ENCODE data around the gene TM4SF18. TPM values are rescaled to one million over a fixed set of nuclear protein-coding genes. Genes with fewer than 3 reads are reported as not detected.
A peak's percentile ranks its signal among the peaks of the same experiment; 100 is the strongest.

TM4SF18 gene
- total RNA-seq, 3 donors from 2014 or later: 7.2 to 43.8 (median 25.9) TPM

- peak overlapping the region; percentile 36 to 60 (median 59) for H3K4me3 ChIP-seq
- H3K4me1 ChIP-seq: peaks cover 0 to 12% of the 10 kb centered on the region in 2 donors
- H3K9me3 ChIP-seq: no peaks in the 10 kb centered on the region
- H3K27ac ChIP-seq: peak overlapping the region; percentile 85 to 96
- intact Hi-C loops (cut with DNase I; ENCODE audit: low total_unique reads): loop anchor here (10.0 kb wide), 1 partner anchor 100 kb away; the partner anchor contains the start of gene TM4SF4
- no peak for DNase-seq (ENCODE audit: low spot score in 2 of 2)
- H3K36me3 ChIP-seq: no peaks in the 10 kb centered on the region
- H3K27me3 ChIP-seq: no peaks in the 10 kb centered on the region
- TF ChIP-seq CTCF (IDR thresholded peaks at IDR 0.05): no peak
- no peak for TF ChIP-seq POLR2A (IDR thresholded peaks at IDR 0.05)
- no peak for TF ChIP-seq POLR2AphosphoS5 (IDR thresholded peaks at IDR 0.05)
These were observed 41.5 kb upstream of the TM4SF18 start for GRCh38 chr3:149374793-149375500.

GRCh38 chr3:149374391-149374790, 41.0 kb upstream of the TM4SF18 start:
- TF ChIP-seq POLR2AphosphoS5 (IDR thresholded peaks at IDR 0.05) (no peak), CTCF (IDR thresholded peaks at IDR 0.05) (no peak), POLR2A (IDR thresholded peaks at IDR 0.05) (no peak)
- H3K27me3 ChIP-seq: no peaks in the 10 kb centered on the region
- H3K36me3 ChIP-seq: no peaks in the 10 kb centered on the region
- no peaks in the 10 kb centered on the region for H3K9me3 ChIP-seq
- no peak for DNase-seq (ENCODE audit: low spot score in 2 of 2)
- peak overlapping the region; percentile 85 to 96 for H3K27ac ChIP-seq
- intact Hi-C loops (cut with DNase I; ENCODE audit: low total_unique reads): loop anchor here (10.0 kb wide), 1 partner anchor 100 kb away; the partner anchor contains the start of gene TM4SF4
- H3K4me3 ChIP-seq: no peak overlapping the region
- H3K4me1 ChIP-seq: peaks cover 0 to 12% of the 10 kb centered on the region in 2 donors

- Histone ChIP-seq H3K9me3 (no peaks in the 10 kb centered on the region), H3K27ac (peak overlapping the region; percentile 76 to 96), H3K36me3 (no peaks in the 10 kb centered on the region), H3K4me3 (peak overlapping the region in 1 of 3 donors; percentile 29), H3K27me3 (no peaks in the 10 kb centered on the region), H3K4me1 (peaks cover 0 to 12% of the 10 kb centered on the region in 2 donors)
- intact Hi-C loops (cut with DNase I; ENCODE audit: low total_unique reads): loop anchor here (10.0 kb wide), 1 partner anchor 101 kb away; the partner anchor contains the start of gene TM4SF4
- no peak for DNase-seq (ENCODE audit: low spot score in 2 of 2)
- no peak for TF ChIP-seq POLR2A (IDR thresholded peaks at IDR 0.05)
- TF ChIP-seq POLR2AphosphoS5 (IDR thresholded peaks at IDR 0.05): no peak
- no peak for TF ChIP-seq CTCF (IDR thresholded peaks at IDR 0.05)
These were observed 40.0 kb upstream of the TM4SF18 start for GRCh38 chr3:149373235-149374125.

- Histone ChIP-seq H3K4me3 (peak overlapping the region in 1 of 3 donors; percentile 14), H3K27ac (peak overlapping the region; percentile 84 to 96), H3K4me1 (peaks cover 0 to 12% of the 10 kb centered on the region in 2 donors)
These were observed 38.3 kb upstream of the TM4SF18 start for GRCh38 chr3:149371723-149372114.

More at GRCh38 chr3:149371723-149372114, 38.3 kb upstream of the TM4SF18 start:
- no peaks in the 10 kb centered on the region for H3K27me3 ChIP-seq
- no peak for DNase-seq (ENCODE audit: low spot score in 2 of 2)
- intact Hi-C loops (cut with DNase I; ENCODE audit: low total_unique reads): loop anchor here (10.0 kb wide), 1 partner anchor 103 kb away; the partner anchor contains the start of gene TM4SF4
- no peaks in the 10 kb centered on the region for H3K36me3 ChIP-seq
- no peaks in the 10 kb centered on the region for H3K9me3 ChIP-seq
- TF ChIP-seq POLR2AphosphoS5 (IDR thresholded peaks at IDR 0.05) (no peak), POLR2A (IDR thresholded peaks at IDR 0.05) (no peak), CTCF (IDR thresholded peaks at IDR 0.05) (no peak)

Measured in breast epithelium (tissue), 4 donors.